Heart left ventricle (tissue), 16 donors: ENCODE data around the gene LHFPL3. TPM values are rescaled to one million over a fixed set of nuclear protein-coding genes. Genes with fewer than 3 reads are reported as not detected.

Experiments used
- ATAC-seq, 4 donors: fragments of 200-7000 bp; cut with Tn5 transposase; one replicate each; pipeline ENCODE4 v1.9.1; 2020 to 2022; ENCODE audit warnings: moderate library complexity in 4 of 4, mild to moderate bottlenecking in 3 of 4, moderate number of reproducible peaks in 1 of 4
- DNase-seq, 5 donors: peaks; one replicate each; pipeline ENCODE4 v3.0.0-alpha.2; 2020
- H3K27ac ChIP-seq, 12 donors: fragments of 200-600 bp; sonication (generic) in 4 of 12; one replicate each; pipeline versions ENCODE4 v1.5.0 to v1.8.0; 2016 to 2022; ENCODE audit warnings: mild to moderate bottlenecking in 2 of 12
- H3K27me3 ChIP-seq, 9 donors: fragments of 200-600 bp; sonication (generic) in 2 of 9; one replicate each; pipeline versions ENCODE4 v1.5.1 to v1.8.0; 2016 to 2022; ENCODE audit warnings: mild to moderate bottlenecking in 3 of 9
- H3K36me3 ChIP-seq, 9 donors: fragments of 200-600 bp; sonication (generic) in 2 of 9; one replicate each; pipeline versions ENCODE4 v1.5.0 to v1.8.0; 2018 to 2022; ENCODE audit warnings: mild to moderate bottlenecking in 2 of 9
- H3K4me1 ChIP-seq, 12 donors: fragments of 200-600 bp; sonication (generic) in 4 of 12; one replicate each; pipeline versions ENCODE4 v1.5.0 to v1.8.0; 2016 to 2022; ENCODE audit warnings: mild to moderate bottlenecking in 3 of 12
- H3K4me3 ChIP-seq, 12 donors: fragments of 200-600 bp; sonication (generic) in 4 of 12; one replicate each; pipeline versions ENCODE4 v1.5.0 to v1.8.0; 2017 to 2022; ENCODE audit warnings: mild to moderate bottlenecking in 9 of 12, moderate library complexity in 4 of 12
- H3K9me3 ChIP-seq, 12 donors: fragments of 200-600 bp; sonication (generic) in 4 of 12; one replicate each; pipeline versions ENCODE4 v1.5.0 to v1.8.0; 2016 to 2022; ENCODE audit warnings: mild to moderate bottlenecking in 1 of 12
- CTCF ChIP-seq, 12 donors: fragments of 200-600 bp; sonication (generic) in 4 of 12; IDR thresholded peaks; one replicate each; pipeline versions ENCODE4 v1.5.0 to v1.8.0; 2018 to 2022; ENCODE audit warnings: antibody characterized with exemption in 12 of 12, mild to moderate bottlenecking in 5 of 12
- POLR2A ChIP-seq, 2 donors: fragments of 450-650 bp; IDR thresholded peaks; one replicate each; pipeline ENCODE4 v1.6.1; 2017; ENCODE audit warnings: antibody characterized with exemption in 2 of 2, mild to moderate bottlenecking in 2 of 2, moderate library complexity in 2 of 2
- WGBS, 4 donors: extraction: QIAGEN DNeasy Blood & Tissue Kit in 2 of 4; methylation state at CpG; one replicate each; pipeline versions ENCODE4 v1.1.5 to v1.1.7; 2013 to 2018; 5-methylcytosine and 5-hydroxymethylcytosine counted together
- intact Hi-C, 10 donors: fragments of 100-400 bp; cut with DNase I; formaldehyde crosslinking; loops; one replicate each; pipeline versions ENCODE4 v1.11.1 to v1.14.2; 2022
- polyA plus RNA-seq, 2 donors: library from polyadenylated mRNA; stranded (reverse); fragments of 200-250 nt; gene quantifications; one replicate each; pipeline ENCODE4 v1.2.3, GENCODE V29; 2013
- total RNA-seq, 9 donors: library from RNA; depleted of rRNA in 2 of 9; stranded (reverse); fragments of >200 nt in 2 of 9; fragmentation: NEBNext Ultra II Directional in 3 of 9; extraction: Animal tissue kit (Norgen Biotek cat#: 25700) in 3 of 9; gene quantifications; one replicate each; pipeline versions ENCODE4 v1.1.0 to v1.2.4, GENCODE V29; 2016 to 2023
- donor health status: ischemic (EF 13 %, LVEDD 7.1; RV severe dilation, severe dysfunction).
- donor health status: healthy with polysubstance abuse.
- donor health status: DM: no; HTN: yes; CAD: no.
- donor health status: DM: no; HTN: no; CAD: no.
- donor health status: ischemic (EF 25% LVEDD 6.9; RV normal size, moderate dysfunction).
- donor health status: ischemic (EF 25% LVEDD 5.7; RV mildly dilated, moderate dysfunction).
- donor health status: healthy.
- donor health status: DM: yes; HTN: yes; CAD: no.
- donor health status: ischemic (EF 35%, LVEDD 5.7; RV mildly dilated, moderate dysfunction).
- donor health status: nonischemic (EF 11% LVEDD 7.7; RV severe dilation, severe dysfunction).
- donor health status: DM: yes; HTN: yes; CAD: no.
- donor health status: PGD.
- donor health status: ischemic (EF 29% LVEDD 5.4; RV normal size, mild dysfunction).
- donor health status: nonischemic (EF 23%, LVEDD 6.1; RV moderate dilation, normal function).

The LHFPL3 gene
- total and polyA plus RNA-seq, 11 donors: not detected

GRCh38 chr7:104652865-104653264 lies 324.5 kb downstream of the LHFPL3 start:
- Histone ChIP-seq H3K27ac (no peak overlapping the region), H3K36me3 (no peaks in the 10 kb centered on the region), H3K9me3 (no peaks in the 10 kb centered on the region), H3K27me3 (no peaks in the 10 kb centered on the region), H3K4me3 (no peak overlapping the region), H3K4me1 (peaks cover 0 to 4% (median 0%) of the 10 kb centered on the region in 12 donors)
- 32 to 56% (median 43%) methylated on average over 1 of the region's 1 CpG for WGBS, 4 donors
- TF ChIP-seq CTCF (IDR thresholded peaks at IDR 0.05): no peak
- no peak for TF ChIP-seq POLR2A (IDR thresholded peaks at IDR 0.05)
- DNase-seq: no peak
- no peak for ATAC-seq
- intact Hi-C loops: no loop called here

- WGBS, 4 donors: 40 to 65% (median 59%) methylated on average over 4 of the region's 4 CpGs
- DNase-seq: no peak
- ATAC-seq: no peak
- intact Hi-C loops: no loop called here
- H3K4me1 ChIP-seq: peaks cover 0 to 4% (median 0%) of the 10 kb centered on the region in 12 donors
- no peaks in the 10 kb centered on the region for H3K9me3 ChIP-seq
- no peak overlapping the region for H3K4me3 ChIP-seq
- H3K27ac ChIP-seq: no peak overlapping the region
- H3K36me3 ChIP-seq: no peaks in the 10 kb centered on the region
- TF ChIP-seq POLR2A (IDR thresholded peaks at IDR 0.05): no peak
- no peaks in the 10 kb centered on the region for H3K27me3 ChIP-seq
These were observed 325.5 kb downstream of the LHFPL3 start for GRCh38 chr7:104653825-104654401.

GRCh38 chr7:104655592-104655991 lies 327.2 kb downstream of the LHFPL3 start:
- no peak for TF ChIP-seq POLR2A (IDR thresholded peaks at IDR 0.05)
- TF ChIP-seq CTCF (IDR thresholded peaks at IDR 0.05): no peak

GRCh38 chr7:104656467-104656866 lies 328.1 kb downstream of the LHFPL3 start:
- Histone ChIP-seq H3K36me3 (no peaks in the 10 kb centered on the region), H3K4me1 (peaks cover 0 to 4% (median 0%) of the 10 kb centered on the region in 12 donors), H3K9me3 (no peaks in the 10 kb centered on the region), H3K4me3 (no peak overlapping the region), H3K27ac (no peak overlapping the region), H3K27me3 (peaks cover 0 to 7% (median 0%) of the 10 kb centered on the region in 9 donors)
- TF ChIP-seq CTCF (IDR thresholded peaks at IDR 0.05) (no peak), POLR2A (IDR thresholded peaks at IDR 0.05) (no peak)
- 45 to 66% (median 62%) methylated on average over 1 of the region's 1 CpG for WGBS, 4 donors
- no peak for ATAC-seq
- intact Hi-C loops: no loop called here
- DNase-seq: no peak

More at GRCh38 chr7:104655592-104655991, 327.2 kb downstream of the LHFPL3 start:
- no peak overlapping the region for H3K4me3 ChIP-seq
- intact Hi-C loops: no loop called here
- ATAC-seq (no peak), DNase-seq (no peak)
- no peaks in the 10 kb centered on the region for H3K36me3 ChIP-seq
- 64 to 68% (median 66%) methylated on average over 3 of the region's 3 CpGs for WGBS, 4 donors
- H3K4me1 ChIP-seq: peaks cover 0 to 4% (median 0%) of the 10 kb centered on the region in 12 donors
- H3K27ac ChIP-seq: no peak overlapping the region
- peaks cover 0 to 7% (median 0%) of the 10 kb centered on the region in 9 donors for H3K27me3 ChIP-seq
- no peaks in the 10 kb centered on the region for H3K9me3 ChIP-seq

GRCh38 chr7:104657134-104657533 lies 328.7 kb downstream of the LHFPL3 start:
- DNase-seq: no peak
- TF ChIP-seq CTCF (IDR thresholded peaks at IDR 0.05) (no peak), POLR2A (IDR thresholded peaks at IDR 0.05) (no peak)
- intact Hi-C loops: no loop called here
- Histone ChIP-seq H3K27me3 (peaks cover 0 to 7% (median 0%) of the 10 kb centered on the region in 9 donors), H3K36me3 (no peaks in the 10 kb centered on the region), H3K4me3 (no peak overlapping the region), H3K9me3 (no peaks in the 10 kb centered on the region), H3K27ac (no peak overlapping the region), H3K4me1 (peaks cover 0 to 4% (median 0%) of the 10 kb centered on the region in 12 donors)
- WGBS, 4 donors: 88 to 98% (median 91%) methylated on average over 1 of the region's 1 CpG
- no peak for ATAC-seq
